NCI-H748 (cell line): Measurements from ENCODE around the gene CTNNA3.
A peak's percentile ranks its signal among the peaks of the same experiment; 100 is the strongest.

ENCODE experiments used
- DNase-seq: peaks from one replicate; lab custom pipeline; 2025; ENCODE audit not compliant: unreplicated experiment; lab: John Stamatoyannopoulos, UW

The CTNNA3 gene

DNA sequence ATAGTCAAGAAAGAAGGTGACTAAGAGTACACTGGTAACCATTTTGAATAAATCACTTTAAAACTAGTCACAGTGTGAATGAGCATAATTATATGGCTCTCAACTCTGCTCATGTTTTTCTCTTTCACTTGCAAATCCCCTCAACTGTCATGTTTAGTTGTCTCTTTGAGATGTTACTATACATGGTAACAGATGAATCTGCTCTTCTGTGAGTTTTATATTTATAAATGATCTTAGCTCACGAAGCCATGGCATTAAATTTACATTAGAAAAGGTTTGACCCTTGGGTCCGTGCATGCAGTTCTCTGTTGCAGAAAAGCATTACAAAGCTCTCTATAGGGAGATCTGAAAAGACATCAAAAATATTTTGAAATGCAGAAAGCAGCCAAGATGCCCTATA is 803.1 kb downstream of the CTNNA3 start:
- no peak for DNase-seq

DNA sequence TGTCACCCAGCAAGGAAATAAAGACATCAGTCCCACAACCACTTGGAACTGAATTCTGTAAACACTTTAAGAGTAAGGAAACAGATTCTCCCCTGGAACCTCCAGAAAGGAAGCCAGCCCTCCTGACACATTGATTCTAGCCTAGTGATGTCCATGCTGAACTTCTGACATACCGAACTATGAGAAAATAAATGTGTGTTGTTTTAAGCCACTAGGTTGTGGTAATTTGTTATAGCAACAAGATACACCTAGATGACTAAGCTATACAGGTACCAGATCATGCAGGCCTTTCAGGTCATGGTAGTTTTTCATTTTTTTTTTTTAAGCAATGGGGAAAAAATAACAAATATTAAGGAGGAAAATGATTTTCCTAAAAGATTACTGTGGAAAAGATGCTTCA is 807.8 kb downstream of the CTNNA3 start:
- DNase-seq = no peak

DNA sequence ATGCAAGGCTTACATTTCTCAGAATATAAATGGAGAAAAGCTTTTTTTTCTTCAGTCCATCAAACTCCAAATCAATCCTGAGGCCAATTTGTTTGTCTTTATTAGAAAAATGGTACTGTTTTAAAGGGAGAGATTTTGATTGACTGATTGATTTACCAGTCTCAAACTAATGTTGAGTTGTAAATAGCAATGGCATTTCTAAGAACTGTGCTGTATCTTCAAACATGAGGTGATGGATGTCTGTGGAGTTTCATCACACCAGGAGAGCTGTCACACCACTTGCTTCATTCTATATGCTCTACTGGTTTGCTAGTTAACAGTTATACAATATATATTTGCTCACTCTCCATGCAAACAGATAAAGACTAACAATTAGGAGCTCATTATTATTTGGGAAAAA is 809.1 kb downstream of the CTNNA3 start:
- no peak for DNase-seq

DNA sequence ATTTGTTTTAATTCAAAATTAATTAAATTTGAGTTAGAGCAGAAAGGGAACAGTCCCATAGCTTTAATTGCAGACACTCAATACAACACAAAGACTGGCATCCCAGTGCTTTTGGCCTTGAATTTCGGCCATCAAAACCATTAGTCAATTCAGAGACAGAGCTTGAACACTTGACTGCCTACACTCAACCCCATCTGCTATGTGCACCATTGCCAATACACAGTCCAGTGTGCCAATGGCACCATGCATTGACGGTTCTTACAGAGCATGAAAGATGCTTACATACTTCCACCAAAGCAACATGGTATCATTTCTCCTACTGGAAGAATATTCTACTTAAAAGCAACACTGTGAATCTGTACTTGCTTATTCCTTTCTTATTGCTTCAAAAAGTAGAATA is 813.7 kb downstream of the CTNNA3 start:
- no peak for DNase-seq

DNA sequence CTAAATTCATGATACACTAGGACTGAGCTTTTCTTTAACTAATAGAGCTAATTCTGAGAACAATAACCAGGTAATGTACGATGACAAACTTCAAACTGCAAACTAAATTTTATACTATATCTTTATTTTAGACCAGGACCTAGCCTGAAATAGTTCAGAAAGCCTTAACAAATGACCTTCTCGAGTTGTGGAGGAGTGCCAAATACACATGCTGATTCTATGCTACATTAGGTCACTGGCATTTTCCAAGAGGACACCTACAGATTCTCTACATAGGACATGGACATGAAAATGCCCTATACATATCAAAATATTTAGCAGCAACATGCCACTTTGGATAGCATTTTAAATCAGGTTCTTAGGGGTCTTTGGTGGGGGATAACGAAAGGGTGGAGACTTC is 814.2 kb downstream of the CTNNA3 start:
- no peak for DNase-seq

DNA sequence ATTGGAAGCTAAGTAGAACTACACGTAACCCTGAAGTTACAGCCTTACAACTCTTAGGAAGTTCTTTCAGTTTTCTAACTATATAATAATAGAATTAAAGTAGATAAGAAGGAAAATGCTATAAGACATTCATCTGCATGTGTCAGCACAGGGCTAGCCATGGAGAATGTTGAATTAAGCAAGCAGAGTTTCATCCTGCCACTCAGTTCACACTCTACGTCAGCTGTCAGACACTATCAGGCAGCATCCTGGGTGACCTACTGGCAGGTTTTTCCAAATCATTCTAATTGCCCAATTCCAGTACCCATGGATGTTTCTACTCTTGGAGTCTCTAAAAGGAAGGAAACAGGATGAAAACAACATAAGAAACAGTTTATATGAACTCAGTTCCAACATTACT is 815.2 kb downstream of the CTNNA3 start:
- DNase-seq = no peak

DNA sequence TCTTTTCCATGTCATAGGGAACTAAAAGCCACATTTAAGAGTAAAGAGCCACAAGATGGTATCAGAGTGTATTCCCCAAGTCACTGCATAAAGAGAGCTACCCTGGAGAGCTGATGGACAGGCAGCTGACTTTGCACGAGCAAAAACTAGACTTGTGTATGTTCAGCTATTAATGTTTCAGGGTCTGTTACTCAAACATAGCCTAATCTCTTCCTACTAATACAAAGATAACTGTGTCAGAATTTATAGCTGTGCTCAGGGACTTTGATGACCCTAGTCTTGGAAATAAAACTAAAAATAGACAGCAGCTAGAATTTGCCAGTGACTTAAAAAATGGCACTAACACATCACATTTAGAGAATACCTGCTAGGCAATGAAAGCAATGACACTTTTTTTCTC is 815.7 kb downstream of the CTNNA3 start:
- DNase-seq = no peak

DNA sequence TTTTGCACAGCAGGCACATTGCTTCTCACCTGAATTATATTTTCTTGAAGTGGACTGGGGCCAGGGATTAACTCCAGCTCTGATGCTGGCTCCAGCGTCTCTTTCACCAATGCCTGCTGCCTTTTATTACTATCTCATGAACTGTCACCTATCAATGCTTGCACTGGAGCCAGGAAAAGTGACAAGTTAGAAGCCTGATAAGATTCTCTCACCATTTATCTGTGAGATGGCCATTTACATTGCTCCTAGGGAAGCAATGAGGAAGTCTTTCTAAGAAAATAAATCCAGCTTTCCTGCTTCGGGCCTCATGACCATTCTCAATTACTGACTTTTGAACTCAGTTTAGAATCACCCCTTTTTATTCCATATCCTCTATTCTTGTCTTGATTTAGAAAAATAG is 818.6 kb downstream of the CTNNA3 start:
- DNase-seq = no peak

DNA sequence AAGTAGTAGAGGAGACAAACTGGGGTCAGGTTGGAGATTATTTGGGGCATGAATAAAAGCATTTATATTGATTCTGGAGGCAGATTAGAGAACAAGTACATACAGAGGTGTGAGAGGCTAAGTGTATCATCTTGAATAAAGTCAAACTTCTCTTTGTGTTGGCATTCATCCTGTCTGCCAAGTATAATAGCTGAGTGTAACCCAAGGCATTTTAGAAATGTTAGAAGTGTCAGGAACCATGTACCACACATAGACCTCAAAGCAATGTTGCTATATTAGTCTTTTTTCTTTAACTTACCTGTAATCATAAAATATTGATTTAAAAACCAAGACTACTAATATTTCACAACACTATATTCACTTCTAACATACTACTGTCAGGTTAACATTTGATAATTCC is 826.4 kb downstream of the CTNNA3 start:
- no peak for DNase-seq

DNA sequence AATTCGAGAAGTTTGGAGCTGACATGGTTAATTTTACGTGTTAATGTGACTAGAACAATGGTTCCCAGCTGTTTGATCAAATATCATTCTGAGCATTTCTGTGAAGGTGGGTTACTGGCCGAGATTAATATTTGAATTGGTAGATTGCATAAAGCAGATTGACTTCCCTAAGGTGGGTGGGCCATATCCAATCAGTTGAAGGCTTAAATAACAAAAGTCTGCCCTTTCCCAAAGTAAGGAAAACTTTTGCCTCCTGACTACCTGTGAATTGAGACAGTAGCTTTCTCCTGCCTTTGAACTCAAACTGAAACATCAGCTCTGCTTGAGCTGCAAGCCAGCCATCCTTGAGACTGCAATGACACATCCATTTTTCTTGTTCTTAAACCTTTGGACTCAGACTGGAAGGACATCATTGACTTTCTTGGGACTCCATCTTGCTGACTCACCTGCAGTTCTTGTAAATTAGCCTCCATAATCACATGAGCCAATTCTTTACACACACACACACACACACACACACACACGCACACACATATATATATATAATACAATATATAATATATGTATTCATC is 833.2 kb downstream of the CTNNA3 start:
- DNase-seq = no peak

DNA sequence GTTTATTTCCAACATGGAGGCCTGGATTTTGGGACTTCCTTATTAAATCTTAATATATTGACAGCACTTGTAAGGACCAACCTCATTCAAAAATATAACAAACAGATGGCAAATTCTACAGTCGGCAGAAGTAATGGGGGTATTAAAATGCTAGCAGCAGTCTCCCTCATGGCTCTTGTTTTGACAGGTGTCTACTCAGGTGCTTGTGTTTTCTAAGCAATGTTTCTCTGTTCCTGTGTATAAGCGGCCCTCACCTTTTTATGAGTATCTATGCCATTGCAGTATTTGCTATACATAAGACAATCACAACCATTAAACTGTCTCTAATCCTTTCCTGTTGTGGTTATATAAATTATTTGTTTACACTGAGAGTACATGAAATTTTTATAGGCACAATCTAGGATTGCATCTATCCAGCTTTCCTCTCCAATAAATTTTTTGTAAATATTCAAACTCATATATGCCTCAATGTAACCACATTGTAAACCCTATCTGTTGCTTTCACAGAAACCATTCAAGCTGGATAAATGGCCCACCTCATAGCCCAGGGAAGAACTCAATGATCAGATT is 835.5 kb downstream of the CTNNA3 start:
- no peak for DNase-seq

DNA sequence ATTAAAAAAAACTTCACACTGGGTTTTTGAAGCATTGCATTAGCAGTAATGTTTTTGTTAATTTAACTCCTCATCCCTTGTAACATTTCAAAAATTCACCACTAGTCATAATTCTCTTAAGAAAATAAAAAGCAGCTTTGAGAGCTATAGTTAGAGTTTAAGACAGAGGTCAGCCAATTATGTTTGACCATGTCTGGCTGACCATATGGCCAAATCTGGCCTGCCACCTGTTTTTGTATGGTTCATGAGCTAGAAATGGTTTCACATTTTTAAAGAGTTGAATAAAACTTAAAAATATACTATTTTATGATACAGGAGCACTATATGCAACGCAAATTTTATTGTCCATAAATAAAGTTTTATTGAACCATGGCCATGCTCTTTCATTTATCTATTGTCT is 843.2 kb downstream of the CTNNA3 start:
- no peak for DNase-seq

DNA sequence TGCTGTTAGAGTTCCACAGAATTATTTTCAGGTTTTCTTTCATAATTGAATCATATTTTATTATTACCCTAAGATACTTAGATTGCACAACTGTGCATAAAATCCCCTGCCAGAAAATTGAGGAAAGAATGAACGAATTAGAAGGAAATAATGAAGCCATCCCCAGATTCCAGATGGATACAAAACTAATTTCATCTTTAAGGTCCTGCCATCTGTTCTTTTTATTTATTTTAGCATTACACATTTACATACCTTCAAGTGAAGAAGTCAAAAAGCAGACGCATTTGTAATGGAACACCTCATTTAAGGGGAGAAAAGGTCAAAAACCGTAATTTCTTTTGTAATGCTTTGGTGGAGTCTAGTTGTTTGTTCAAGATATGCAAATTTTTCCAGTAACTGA is 847.1 kb downstream of the CTNNA3 start:
- DNase-seq = no peak

DNA sequence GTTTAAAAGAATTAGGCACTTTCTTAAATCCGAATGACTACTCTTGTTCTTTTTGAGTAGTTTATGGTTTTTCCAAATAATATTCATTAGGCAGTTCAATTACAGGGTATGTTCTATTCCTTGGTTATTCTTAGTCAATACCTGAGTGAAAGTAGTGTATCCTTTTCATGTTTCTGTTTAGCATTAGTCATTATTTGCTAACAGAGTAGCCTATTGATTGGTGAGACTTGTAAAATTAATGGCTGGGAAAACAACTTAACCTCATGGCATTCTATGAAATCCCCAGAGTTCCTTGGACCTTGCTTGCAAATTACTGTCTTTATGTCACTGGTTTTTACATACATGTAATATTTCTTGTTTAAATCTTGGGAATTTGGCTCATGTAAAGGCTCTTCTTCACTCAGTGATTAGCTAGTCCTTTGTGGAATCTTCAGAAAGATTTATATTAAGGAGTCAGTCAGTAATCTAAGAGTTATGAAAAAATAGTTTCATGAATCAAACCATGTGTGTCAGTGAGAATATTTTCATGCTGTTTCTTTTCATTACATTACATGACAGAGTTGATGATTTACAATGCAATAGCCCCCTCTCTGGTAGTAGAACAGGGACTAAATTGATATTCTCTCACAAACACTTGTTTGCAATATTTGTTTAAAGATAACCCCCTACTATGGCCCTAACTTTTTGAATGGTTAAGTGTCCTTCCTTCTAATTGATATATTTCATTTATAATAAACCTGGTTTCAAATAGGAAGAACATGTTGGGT is 851.6 kb downstream of the CTNNA3 start:
- DNase-seq = no peak

DNA sequence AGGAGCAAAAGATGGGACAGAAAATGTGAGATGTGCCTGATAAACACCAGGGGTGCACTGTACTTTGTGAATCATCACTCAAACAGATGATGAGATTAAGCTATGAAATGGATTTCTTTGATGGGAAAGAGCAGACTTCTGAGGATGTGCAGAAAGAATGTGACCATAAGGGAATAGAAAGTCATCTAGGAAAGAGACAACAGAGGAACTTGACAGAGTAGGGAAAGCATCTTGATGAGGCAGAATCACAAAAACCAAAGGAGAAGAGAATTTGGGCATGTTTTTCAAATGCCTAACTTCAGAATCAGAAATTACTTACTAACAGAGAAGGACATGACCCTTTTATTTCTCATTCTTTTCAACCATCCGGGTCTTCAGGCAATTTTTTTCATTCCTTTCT is 852.6 kb downstream of the CTNNA3 start:
- no peak for DNase-seq

DNA sequence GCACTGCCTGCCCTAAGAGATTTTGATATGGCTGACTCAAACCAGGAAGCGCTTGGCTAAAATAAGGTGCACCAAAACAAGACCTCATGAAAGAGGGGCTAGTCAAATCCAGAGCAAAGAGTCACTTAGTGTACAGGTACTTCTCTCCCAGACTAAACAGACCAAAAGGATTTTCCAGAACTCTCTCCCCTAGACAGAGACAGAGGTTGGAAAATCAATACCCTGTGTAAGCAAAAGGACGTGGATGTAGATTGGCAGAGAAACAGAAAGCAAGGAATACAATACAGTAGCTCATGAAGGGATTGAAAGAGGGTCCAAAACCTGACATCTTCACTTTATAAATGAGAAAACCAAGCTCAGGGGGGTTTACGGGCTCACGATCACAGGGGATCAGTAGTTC is 853.1 kb downstream of the CTNNA3 start:
- no peak for DNase-seq

DNA sequence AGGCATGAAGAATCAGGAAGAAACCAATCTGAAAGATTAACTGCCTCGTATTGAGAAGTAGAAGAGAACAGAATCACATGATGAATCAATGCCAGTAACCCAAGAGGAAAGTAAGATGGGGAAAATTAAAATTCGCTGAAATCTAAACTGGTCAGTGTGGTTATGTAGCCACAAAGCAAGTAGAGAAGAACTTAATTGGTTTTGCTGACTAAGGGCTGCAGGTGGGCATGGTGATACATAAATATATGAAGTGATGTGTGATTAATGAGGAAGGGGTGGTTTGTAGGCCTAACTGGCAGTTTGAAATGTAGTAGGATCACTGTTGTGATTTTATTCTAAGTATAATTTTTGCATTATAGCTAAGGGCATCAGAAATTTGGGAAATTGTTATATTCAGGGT is 853.6 kb downstream of the CTNNA3 start:
- DNase-seq = no peak

DNA sequence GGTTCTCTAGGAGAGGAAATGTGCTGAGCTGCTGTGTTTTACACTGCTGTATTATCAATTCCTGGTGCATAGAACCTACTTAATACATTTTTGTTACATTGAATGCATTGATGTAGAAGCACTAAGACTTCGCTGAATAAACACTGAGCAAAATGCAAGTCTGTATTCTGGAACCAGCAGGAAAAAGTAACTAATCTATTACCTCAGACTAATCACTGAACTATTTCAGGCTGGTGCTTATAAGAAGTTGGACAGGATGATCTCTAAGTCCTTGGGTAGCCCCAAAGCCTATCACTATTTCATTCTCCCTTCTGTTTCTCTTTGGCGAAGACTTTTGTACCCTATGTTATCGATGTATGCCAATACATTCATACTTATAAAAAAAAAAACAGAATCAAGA is 857.3 kb downstream of the CTNNA3 start:
- no peak for DNase-seq

DNA sequence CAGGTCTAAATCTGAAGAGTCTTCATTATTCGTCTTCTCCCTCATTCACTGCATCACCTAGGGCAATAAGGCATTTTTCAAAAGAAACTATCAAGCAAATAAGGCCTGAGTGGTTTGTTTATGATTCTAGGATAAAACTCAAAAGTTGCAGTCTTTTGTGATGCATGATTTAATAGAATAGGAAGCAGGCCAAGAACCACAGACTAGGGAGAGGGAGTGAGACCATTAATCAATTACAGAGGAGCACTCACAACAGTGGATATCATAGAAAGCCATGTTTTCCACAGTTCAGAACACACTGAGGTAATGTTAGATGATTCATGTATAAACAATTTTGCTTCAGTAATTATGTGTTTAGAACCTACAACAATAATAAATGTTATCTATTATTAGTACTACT is 858.0 kb downstream of the CTNNA3 start:
- no peak for DNase-seq

DNA sequence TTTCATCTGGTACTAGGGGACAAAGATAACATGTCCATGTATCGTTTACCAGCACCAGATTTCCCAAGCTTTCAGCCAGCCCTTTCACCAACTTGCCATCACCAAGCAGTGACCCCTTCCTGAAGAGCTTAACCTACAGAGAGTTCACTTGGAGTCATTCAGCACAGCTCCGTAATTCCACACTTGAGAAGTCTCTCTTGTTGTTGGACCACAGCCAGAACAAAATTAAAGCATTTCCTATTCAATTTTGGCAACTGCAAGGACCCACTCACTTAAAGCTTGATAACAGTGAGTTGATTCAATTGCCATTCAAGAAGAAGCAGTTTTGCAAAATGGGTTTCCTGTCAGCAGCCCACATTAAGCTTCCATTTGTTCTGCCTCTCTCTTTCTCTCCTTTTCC is 858.7 kb downstream of the CTNNA3 start:
- peak; percentile 0 for DNase-seq

DNA sequence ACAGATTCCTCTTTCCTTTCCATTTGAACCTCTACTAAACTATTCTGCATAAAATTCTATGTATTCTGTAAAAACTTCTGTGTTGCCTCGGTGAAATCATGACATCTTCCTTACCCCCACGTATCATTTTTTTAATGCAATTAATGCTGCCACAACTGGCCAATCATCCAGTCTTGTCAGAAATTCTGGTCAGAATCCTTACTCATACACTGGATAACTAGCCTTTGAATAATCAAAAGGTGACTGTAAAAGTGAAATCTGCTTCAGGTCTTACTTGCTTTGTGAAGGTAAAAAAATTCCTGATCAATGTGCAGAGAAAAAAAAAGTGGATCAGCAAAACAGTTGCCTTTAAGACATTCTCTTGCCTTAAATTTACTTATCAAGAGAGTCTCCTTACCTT is 859.2 kb downstream of the CTNNA3 start:
- no peak for DNase-seq

DNA sequence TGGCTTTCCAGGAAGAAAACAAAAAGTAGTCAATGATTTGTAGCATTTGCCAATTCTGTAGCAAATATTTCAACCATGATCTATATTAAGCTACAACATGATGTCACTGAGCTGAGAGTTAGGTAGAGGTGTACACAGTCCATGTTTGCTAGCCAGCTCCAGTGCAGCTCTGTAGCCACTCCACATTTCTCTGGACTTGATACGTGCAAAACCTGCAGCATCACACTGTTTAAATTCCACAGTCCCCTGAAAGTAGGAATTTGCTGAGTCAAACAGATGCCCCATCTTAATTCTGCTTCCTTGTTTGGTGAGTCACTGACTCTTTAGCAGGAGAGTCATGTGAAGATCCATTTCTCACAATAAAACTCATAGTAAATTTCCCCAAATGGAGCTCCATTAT is 859.9 kb downstream of the CTNNA3 start:
- DNase-seq = no peak

DNA sequence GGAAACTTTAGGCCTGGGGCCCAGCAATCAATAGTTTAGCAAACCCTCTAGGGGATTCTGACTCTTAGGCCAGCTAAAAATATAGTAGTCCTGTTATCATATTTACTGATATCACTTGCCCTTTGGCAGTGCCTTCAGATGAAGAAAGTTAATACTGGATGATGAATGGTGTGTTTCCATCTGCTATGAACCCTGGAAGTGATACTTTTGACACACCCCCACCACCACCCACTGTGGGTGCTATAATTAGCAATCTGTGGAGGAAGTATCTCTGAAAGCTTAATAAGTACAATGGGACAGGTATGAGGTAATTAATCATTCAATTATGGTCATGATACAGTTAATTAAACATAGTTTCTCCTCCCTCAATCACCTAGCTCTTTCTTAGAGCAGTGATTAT is 860.6 kb downstream of the CTNNA3 start:
- DNase-seq = no peak
